ENCODE data around the gene FLOT1.

- TF ChIP-seq, protein P1, sequence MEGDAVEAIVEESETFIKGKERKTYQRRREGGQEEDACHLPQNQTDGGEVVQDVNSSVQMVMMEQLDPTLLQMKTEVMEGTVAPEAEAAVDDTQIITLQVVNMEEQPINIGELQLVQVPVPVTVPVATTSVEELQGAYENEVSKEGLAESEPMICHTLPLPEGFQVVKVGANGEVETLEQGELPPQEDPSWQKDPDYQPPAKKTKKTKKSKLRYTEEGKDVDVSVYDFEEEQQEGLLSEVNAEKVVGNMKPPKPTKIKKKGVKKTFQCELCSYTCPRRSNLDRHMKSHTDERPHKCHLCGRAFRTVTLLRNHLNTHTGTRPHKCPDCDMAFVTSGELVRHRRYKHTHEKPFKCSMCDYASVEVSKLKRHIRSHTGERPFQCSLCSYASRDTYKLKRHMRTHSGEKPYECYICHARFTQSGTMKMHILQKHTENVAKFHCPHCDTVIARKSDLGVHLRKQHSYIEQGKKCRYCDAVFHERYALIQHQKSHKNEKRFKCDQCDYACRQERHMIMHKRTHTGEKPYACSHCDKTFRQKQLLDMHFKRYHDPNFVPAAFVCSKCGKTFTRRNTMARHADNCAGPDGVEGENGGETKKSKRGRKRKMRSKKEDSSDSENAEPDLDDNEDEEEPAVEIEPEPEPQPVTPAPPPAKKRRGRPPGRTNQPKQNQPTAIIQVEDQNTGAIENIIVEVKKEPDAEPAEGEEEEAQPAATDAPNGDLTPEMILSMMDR (IDR thresholded peaks at IDR 0.05; ENCODE audit: insufficient read depth, low read length, poor library complexity, severe bottlenecking) = no peak
- TF ChIP-seq EZH2phosphoT487 (conservative IDR thresholded peaks at IDR 0.05; ENCODE audit: low read length) = no peak
Measured at GRCh38 chr6:30691208-30691847, 51.2 kb downstream of the FLOT1 start.

Data from SU-DHL-6 (cell line).